Heart right ventricle (tissue), 16 donors: ENCODE measurements around the gene KIF7. TPM values are rescaled to one million over a fixed set of nuclear protein-coding genes. Genes with fewer than 3 reads are reported as not detected.

Source experiments
- ATAC-seq, 8 donors: fragments of 200-7000 bp; cut with Tn5 transposase; one replicate each; pipeline ENCODE4 v1.9.1; 2020; ENCODE audit warnings: mild to moderate bottlenecking in 8 of 8, moderate library complexity in 8 of 8, moderate number of reproducible peaks in 1 of 8
- DNase-seq, 2 donors: peaks; one replicate each; pipeline ENCODE4 v3.0.0-alpha.2; 2020
- H3K27ac ChIP-seq, 10 donors: fragments of 200-600 bp; sonication (generic) in 2 of 10; one replicate each; pipeline versions ENCODE4 v1.5.0 to v1.8.0; 2020 to 2022; ENCODE audit warnings: mild to moderate bottlenecking in 3 of 10
- H3K27me3 ChIP-seq, 7 donors: fragments of 200-600 bp; one replicate each; pipeline ENCODE4 v1.8.0; 2021 to 2022; ENCODE audit warnings: mild to moderate bottlenecking in 2 of 7
- H3K36me3 ChIP-seq, 9 donors: fragments of 200-600 bp; sonication (generic) in 1 of 9; one replicate each; pipeline versions ENCODE4 v1.5.0 to v1.8.0; 2020 to 2022; ENCODE audit warnings: mild to moderate bottlenecking in 2 of 9
- H3K4me1 ChIP-seq, 9 donors: fragments of 200-600 bp; sonication (generic) in 1 of 9; one replicate each; pipeline versions ENCODE4 v1.5.0 to v1.8.0; 2020 to 2022; ENCODE audit warnings: mild to moderate bottlenecking in 4 of 9
- H3K4me3 ChIP-seq, 10 donors: fragments of 200-600 bp; sonication (generic) in 2 of 10; one replicate each; pipeline versions ENCODE4 v1.5.0 to v1.8.0; 2020 to 2022; ENCODE audit warnings: mild to moderate bottlenecking in 7 of 10, moderate library complexity in 2 of 10
- H3K9me3 ChIP-seq, 11 donors: fragments of 200-600 bp in 10 of 11; sonication (generic) in 2 of 11; one replicate each; pipeline versions ENCODE4 v1.5.0 to v1.8.0; 2013 to 2022; ENCODE audit warnings: mild to moderate bottlenecking in 2 of 11, control low read depth in 1 of 11, moderate library complexity in 1 of 11
- WGBS, 2 donors: extraction: QIAGEN DNeasy Blood & Tissue Kit; methylation state at CpG; one replicate each; pipeline ENCODE4 v1.1.7; 2013; ENCODE audit warnings: inconsistent platforms in 1 of 2; 5-methylcytosine and 5-hydroxymethylcytosine counted together
- intact Hi-C, 10 donors: fragments of 100-400 bp; cut with DNase I; formaldehyde crosslinking; loops; one replicate each; pipeline versions ENCODE4 v1.11.1 to v1.14.2; 2022
- polyA plus RNA-seq, 2 donors: library from polyadenylated mRNA; stranded (reverse); fragments of 200-250 nt; gene quantifications; one replicate each; pipeline ENCODE4 v1.2.3, GENCODE V29; 2013
- total RNA-seq, 10 donors: library from RNA; stranded (reverse); fragmentation: NEBNext Ultra II Directional in 3 of 10; extraction: Animal tissue kit (Norgen Biotek cat#: 25700) in 3 of 10; gene quantifications; one replicate each; pipeline versions ENCODE4 v1.2.1 to v1.2.4, GENCODE V29; 2021 to 2023
- TF ChIP-seq, protein P1 (sequence below), 9 donors: fragments of 200-600 bp; sonication (generic) in 2 of 9; IDR thresholded peaks; one replicate each; pipeline versions ENCODE4 v1.5.0 to v1.8.0; 2021 to 2022; ENCODE audit warnings: antibody characterized with exemption in 9 of 9, mild to moderate bottlenecking in 5 of 9, moderate library complexity in 1 of 9
- donor health status: Arrhythmogenic right ventricular cardiomyopathy.
- donor health status: ischemic (EF 13 %, LVEDD 7.1; RV severe dilation, severe dysfunction).
- donor health status: healthy with polysubstance abuse.
- donor health status: DM: no; HTN: yes; CAD: no.
- donor health status: DM: no; HTN: no; CAD: no.
- donor health status: ischemic (EF 25% LVEDD 6.9; RV normal size, moderate dysfunction).
- donor health status: ischemic (EF 25% LVEDD 5.7; RV mildly dilated, moderate dysfunction).
- donor health status: healthy.
- donor health status: DM: yes; HTN: yes; CAD: no.
- donor health status: Ischemic cardiomyopathy.
- donor health status: ischemic (EF 35%, LVEDD 5.7; RV mildly dilated, moderate dysfunction).
- donor health status: nonischemic (EF 11% LVEDD 7.7; RV severe dilation, severe dysfunction).
- donor health status: DM: yes; HTN: yes; CAD: no.
- donor health status: PGD.
- donor health status: ischemic (EF 29% LVEDD 5.4; RV normal size, mild dysfunction).
- donor health status: nonischemic (EF 23%, LVEDD 6.1; RV moderate dilation, normal function).

Gene KIF7
- total and polyA plus RNA-seq, 12 donors: 1.5 to 4.7 (median 3.1) TPM

DNA sequence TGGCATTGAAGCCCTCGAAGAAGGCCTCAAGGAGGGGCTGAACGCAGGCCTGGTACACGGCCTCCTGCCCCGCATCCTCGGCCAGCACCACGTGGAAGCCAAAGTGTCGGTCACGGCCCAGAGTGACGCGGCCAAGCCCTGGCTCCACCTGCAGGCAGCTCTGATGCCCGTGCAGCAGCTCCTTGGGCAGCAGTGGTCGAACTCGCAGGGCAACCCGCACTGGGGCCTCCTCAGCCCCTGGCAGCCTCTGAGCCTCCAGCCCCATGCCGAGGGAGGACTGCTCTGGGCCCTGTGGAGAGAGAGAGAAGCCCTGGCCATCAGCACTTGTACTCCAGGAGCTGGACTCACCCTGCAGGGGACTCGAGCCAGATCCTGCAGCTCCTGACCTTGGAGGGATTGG, 2.6 kb downstream of the KIF7 start:
- ATAC-seq (no peak), DNase-seq (no peak)
- peaks cover 0 to 20% (median 7%) of the 10 kb centered on the region in 9 donors for H3K4me1 ChIP-seq
- TF ChIP-seq, protein P1, sequence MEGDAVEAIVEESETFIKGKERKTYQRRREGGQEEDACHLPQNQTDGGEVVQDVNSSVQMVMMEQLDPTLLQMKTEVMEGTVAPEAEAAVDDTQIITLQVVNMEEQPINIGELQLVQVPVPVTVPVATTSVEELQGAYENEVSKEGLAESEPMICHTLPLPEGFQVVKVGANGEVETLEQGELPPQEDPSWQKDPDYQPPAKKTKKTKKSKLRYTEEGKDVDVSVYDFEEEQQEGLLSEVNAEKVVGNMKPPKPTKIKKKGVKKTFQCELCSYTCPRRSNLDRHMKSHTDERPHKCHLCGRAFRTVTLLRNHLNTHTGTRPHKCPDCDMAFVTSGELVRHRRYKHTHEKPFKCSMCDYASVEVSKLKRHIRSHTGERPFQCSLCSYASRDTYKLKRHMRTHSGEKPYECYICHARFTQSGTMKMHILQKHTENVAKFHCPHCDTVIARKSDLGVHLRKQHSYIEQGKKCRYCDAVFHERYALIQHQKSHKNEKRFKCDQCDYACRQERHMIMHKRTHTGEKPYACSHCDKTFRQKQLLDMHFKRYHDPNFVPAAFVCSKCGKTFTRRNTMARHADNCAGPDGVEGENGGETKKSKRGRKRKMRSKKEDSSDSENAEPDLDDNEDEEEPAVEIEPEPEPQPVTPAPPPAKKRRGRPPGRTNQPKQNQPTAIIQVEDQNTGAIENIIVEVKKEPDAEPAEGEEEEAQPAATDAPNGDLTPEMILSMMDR (IDR thresholded peaks at IDR 0.05): no peak
- no peak overlapping the region for H3K27ac ChIP-seq
- peaks cover 0 to 10% (median 0%) of the 10 kb centered on the region in 9 donors for H3K36me3 ChIP-seq
- 84 to 85% methylated on average over 16 of the region's 16 CpGs for WGBS, 2 donors
- no peak overlapping the region for H3K4me3 ChIP-seq
- intact Hi-C loops: loop anchor here in 1 of 10 donors (10.0 kb wide), 1 partner anchor 82 kb away; no protein-coding TSS in a partner anchor
- no peaks in the 10 kb centered on the region for H3K9me3 ChIP-seq
- peaks cover 0 to 39% (median 4%) of the 10 kb centered on the region in 7 donors for H3K27me3 ChIP-seq

DNA sequence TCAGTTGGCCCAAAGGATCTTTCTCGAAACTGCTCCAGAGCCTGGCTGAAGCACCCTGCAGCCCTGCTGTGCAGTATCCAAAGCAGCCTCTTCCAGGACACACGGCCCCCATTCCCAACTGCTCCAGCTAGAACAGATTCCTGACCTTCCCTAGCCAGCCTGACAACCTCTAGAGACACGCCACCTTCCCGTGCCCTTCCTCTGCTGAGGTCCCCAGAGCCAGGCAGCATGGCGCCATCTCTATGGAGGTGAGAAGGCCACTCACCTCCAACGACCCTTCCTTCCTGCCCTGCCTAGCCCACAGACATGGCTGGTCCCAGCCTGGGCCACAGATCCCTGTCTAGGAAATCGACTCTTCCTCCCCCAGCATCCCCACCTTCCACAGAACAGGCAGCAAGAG, 3.1 kb downstream of the KIF7 start:
- WGBS, 2 donors: 76 to 87% methylated on average over 7 of the region's 7 CpGs
- peaks cover 0 to 12% (median 0%) of the 10 kb centered on the region in 9 donors for H3K36me3 ChIP-seq
- H3K4me3 ChIP-seq: no peak overlapping the region
- TF ChIP-seq, protein P1 (IDR thresholded peaks at IDR 0.05): no peak
- no peak overlapping the region for H3K27ac ChIP-seq
- DNase-seq (no peak), ATAC-seq (no peak)
- H3K9me3 ChIP-seq: no peaks in the 10 kb centered on the region
- intact Hi-C loops: loop anchor here in 1 of 10 donors (10.0 kb wide), 1 partner anchor 83 kb away; no protein-coding TSS in a partner anchor
- H3K27me3 ChIP-seq: peaks cover 0 to 38% (median 4%) of the 10 kb centered on the region in 7 donors
- peaks cover 0 to 23% (median 7%) of the 10 kb centered on the region in 9 donors for H3K4me1 ChIP-seq

DNA sequence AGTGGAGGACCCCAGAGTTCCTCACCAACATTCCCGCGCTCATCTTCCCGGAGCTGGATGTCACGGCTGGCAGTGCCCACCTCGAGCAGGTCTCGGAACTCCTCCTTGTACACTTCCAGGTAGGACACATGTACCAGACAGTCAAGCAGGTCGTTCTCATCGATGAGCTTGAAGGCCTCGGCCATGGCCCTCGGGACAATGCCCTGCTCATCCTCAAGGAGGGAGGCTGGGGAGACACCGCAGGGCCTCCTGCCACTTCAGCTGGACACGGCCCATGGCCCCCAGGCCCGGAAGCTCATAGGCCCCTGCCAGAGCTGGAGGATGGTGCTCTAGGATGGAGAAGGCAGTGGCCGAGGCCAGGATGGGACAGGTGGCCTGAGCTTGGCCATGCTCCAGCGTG, 5.6 kb downstream of the KIF7 start:
- Histone ChIP-seq H3K27ac (no peak overlapping the region), H3K36me3 (peaks cover 0 to 12% (median 0%) of the 10 kb centered on the region in 9 donors), H3K27me3 (peaks cover 0 to 15% (median 0%) of the 10 kb centered on the region in 7 donors), H3K4me3 (no peak overlapping the region), H3K4me1 (peaks cover 0 to 12% (median 0%) of the 10 kb centered on the region in 9 donors), H3K9me3 (no peaks in the 10 kb centered on the region)
- WGBS, 2 donors: 93 to 94% methylated on average over 15 of the region's 15 CpGs
- TF ChIP-seq, protein P1 (IDR thresholded peaks at IDR 0.05): no peak
- no peak for DNase-seq
- no peak for ATAC-seq
- intact Hi-C loops: loop anchor here in 3 of 10 donors (5.0 to 10.0 kb wide), 3 partner anchors 45 to 88 kb away; partner anchors contain the start of genes PEX11A (in 1 of the 3) and WDR93 (in 1 of the 3)

DNA sequence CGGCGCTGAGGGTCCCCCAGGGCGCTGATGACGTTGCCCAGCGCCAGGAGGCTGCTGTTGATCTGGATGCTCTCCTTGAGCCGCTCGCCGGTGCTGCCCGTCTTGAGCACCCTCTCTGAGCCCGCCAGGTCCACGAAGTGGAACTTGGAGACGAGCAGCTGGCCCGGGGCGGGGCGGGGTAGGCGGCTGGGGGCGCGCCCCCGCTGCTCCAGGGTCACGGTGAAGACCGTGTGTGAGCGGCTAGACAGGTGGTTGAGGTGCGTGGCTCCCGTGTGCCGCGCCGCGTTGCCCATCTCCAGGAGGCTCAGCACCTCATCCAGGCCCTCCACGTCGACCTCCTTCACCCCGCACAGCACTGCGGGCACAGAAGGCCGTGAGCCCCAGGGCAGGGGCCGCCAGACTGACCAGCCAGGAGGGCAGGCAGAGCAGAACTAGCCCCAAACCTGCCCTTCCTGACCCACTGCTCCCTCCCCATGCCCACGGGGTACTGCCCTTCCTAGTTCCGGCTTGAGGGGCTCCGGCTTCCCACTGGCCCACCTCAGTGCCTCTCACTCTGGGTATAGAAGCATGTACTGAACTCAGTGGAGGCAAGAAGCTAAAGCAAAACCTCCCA, 6.1 kb downstream of the KIF7 start:
- no peak for ATAC-seq
- H3K4me3 ChIP-seq: no peak overlapping the region
- H3K27ac ChIP-seq: no peak overlapping the region
- no peaks in the 10 kb centered on the region for H3K9me3 ChIP-seq
- intact Hi-C loops: loop anchor here in 2 of 10 donors (5.0 to 10.0 kb wide), 2 partner anchors 46 to 88 kb away; partner anchors contain the start of genes PEX11A (in 1 of the 2) and WDR93 (in 1 of the 2)
- peaks cover 0 to 6% (median 0%) of the 10 kb centered on the region in 9 donors for H3K4me1 ChIP-seq
- WGBS, 2 donors: 96 to 97% methylated on average over 37 of the region's 37 CpGs
- H3K36me3 ChIP-seq: peaks cover 0 to 12% (median 0%) of the 10 kb centered on the region in 9 donors
- TF ChIP-seq, protein P1 (IDR thresholded peaks at IDR 0.05): no peak
- DNase-seq: no peak
- H3K27me3 ChIP-seq: peaks cover 0 to 9% (median 0%) of the 10 kb centered on the region in 7 donors
